GM19193 (cell line): ENCODE results near the gene HNRNPAB.

ENCODE experiments used
- POLR2A ChIP-seq: IDR thresholded peaks from 4 replicates; pipeline ENCODE4 v1.6.1; 2011; ENCODE audit not compliant: insufficient read depth, insufficient read length; ENCODE audit errors: extremely low read depth

Gene HNRNPAB

DNA sequence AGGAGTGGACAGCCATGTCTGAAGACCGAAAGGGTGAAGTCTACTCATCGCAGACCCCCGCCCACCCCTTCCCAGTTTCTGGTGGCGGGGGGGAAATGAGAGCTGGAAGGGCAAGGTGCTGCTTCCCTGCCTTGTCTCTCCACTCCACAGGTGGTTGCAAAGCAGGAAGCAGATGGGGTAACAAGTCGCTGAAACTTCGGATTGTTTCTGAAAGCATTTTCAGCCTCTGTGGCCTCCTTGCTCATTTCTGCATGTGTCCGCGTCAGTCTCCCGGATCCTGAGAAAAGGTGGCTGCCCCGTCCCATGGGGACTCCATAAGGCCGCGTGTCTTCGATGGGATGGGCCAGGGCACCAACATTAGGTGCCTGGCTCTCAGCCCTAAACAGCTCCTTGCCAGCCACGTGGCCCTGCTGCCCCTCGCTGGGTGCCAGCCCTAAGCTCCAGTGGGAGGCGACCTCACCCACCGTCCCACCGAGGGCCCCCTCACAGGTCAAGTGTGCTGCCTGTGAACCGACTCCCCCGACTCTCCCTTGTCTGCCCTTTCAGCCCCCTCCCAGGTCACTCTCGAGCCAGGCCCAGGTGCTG is 27.3 kb downstream of the HNRNPAB start:
- TF ChIP-seq POLR2A: no peak

DNA sequence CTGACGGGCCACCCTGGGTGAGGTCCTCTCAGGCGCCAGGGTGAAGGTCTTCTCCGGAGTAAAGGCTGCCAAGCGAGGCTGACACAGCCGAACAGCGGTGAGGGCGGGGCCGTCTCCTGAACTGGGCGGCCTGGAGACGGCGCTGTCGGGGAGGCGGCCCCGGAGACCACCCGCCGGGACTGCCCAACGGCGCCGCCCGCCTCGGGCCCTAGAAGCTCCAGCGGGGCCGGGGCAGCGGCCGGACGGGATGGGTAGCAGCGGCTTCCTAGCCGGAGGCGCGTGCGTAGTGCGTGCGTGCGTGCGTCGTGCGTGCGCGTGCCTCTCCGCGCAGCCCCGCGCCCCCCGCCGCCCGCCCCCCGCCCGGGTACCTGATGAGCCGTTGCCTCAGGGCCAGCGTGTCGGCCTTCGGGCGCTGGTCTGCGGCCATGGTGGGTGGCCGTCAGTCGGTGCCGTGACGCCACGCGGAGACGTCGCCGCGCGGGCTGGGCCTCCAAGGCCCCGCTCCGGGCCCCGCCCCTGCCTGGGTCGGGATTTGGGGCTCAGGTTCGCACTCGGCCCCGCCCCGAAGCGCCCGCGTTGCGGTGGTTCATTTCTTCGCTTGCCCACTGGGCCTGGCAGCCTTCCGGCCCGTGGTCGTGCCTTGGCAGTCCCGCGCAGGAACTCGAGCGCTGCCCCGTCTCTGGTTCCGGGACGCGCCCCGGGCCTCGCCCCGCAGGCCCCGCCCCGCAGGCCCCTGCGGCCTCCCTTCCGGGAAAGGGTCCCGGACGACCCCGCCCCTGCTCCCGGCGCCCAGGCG is 28.0 kb downstream of the HNRNPAB start, which contains the start of gene PHYKPL:
TSS of gene PHYKPL (minus strand) at position 679 of the 796 bp plus-strand sequence. CDS start at position 427, 252 bp downstream.
- TF ChIP-seq POLR2A: peak; percentile 70

DNA sequence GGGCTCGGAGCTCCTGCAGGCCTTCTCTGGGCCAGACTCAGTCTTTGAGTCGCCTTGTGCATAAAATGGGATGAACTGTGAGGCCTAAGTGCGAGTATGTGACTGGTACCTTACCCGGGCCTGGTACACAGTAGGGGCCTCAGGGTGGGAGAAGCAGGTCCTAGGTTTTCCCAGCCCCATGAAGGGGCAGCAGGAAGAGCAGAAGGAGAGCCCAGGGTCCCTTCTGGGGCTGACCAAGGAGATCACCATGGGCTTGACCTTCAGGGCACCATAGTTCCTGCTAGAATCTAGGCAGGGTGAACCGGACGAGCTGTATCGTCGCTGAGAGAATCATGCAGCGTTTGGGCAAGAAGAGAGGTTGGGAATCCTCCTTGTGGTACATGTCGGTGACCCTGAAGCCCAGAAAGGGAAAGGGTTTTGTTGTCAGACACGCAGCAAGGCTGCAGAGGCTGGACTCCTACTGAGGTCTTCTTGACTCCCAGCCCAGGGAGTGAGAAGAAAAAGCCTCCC is 28.6 kb downstream of the HNRNPAB start:
- TF ChIP-seq POLR2A: no peak

DNA sequence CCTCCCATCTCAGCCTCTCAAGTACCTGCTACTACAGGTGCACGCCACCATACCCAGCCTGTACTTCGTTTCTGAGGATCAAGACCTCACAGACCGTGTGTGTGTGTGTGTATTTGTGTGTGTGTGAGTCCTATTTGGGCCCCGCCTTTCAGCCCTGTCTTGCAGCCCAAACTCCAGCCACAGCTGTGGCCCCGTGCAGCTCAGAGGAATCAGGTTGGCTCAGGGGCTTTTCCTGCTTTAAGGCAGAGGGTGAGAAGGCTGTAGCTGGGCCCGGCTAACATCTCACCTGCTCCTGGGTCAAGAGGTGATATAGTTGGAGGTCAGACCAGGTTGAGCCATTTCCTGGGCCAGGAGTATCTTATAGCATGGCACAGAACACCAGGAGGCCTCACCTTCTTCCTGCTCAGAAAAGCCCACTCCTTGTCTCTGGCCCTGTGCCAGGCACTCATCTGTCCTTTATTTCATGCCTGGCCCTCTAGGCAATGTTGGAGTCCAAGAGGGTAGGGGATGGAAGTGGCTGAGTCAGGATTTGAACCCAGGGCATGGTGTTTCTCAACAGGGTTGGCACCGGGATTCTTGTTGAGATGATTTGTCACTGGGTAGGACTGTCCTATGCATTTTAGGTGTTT is 29.9 kb downstream of the HNRNPAB start:
- no peak for TF ChIP-seq POLR2A

DNA sequence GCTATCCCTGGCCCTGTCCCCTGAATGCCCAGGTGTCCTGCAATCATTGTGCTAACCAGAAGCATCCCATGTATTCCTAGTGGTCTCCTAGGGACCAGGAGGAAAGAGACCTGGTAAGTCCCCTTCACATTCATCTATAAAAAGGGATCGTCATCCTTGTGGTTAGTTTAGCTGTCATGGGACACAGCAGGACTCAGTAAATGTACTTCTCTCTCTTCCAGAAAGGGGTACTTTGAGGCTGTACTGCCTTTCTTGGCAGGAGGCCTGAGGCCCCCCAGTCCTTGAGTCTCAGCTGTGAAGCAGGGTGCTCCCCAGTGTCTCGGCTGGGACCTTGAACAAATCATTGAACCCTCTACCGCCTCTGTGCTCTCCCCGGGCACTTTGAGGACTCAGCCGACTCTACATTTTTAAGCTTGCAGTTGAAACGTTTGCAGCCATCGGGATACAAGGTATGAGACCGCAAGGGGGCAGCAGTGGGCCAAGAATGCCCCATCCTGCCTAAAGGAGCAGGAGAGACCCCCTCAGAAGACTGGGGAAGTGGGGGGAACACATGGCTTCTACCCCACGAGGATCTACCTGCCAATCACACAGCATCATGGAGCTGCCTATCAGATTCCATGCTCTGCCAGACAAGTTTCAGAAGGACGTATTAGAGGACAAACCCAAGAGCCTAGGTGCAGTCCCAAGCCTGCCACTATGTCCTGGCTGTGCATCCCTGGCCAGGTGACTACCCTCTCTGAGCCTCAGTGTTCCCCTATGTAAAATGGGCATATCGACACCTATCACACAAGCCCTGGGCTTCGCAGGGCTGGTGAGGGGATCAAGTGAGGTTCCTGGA is 30.6 kb downstream of the HNRNPAB start:
- TF ChIP-seq POLR2A: no peak

DNA sequence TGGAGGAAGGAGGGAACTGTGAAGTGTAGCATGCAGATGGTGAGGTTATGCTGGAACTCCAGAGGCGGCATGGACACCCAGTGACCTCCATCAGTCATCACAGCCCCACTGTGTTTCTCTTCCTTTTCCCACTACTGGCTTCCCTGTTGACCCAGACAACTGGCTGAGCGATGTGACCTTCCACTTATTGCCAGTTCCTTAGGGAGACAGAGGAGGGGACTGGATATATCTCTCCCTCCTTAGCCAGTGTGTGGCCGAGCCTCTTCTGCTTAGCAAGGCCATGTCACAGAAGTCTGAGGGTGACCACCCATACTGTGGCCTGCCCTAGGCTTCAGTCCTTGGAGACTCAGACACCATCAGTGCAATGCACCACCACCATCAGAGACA is 31.2 kb downstream of the HNRNPAB start:
- no peak for TF ChIP-seq POLR2A

DNA sequence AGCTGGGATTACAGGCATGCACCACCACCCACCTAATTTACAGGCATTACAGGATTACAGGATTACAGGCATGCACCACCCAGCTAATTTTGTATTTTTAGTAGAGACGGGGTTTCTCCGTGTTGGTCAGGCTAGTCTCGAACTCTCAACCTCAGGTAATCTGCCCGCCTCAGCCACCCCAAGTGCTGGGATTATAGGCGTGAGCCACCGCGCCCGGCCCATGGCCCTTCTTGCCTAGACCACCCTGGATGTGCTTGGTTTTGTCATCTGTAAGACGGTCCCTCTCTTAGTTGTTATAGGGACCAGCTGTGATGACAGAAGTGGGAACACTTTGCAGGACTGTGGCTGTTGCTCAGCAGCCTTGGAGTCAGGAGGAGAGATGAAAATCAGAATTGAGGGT is 31.8 kb downstream of the HNRNPAB start:
- TF ChIP-seq POLR2A: no peak

DNA sequence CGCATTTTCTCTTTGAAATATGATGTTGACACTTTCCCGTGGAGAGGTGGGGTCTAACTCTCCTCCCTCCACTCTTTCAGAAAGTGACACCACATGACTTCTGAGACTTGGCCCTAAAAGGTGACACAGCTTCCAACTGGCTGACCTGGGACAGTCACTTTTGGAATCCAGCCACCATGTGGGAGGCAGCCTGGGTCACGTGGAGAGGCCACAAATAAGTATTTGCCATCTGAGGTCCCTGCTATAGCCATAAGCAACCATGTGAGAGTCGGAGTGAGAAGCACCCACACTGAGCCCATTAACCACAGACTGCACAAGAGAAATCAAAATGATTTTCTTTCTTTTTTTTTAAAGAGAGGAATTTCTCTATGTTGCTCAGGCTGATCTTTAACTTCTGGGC is 32.3 kb downstream of the HNRNPAB start:
- no peak for TF ChIP-seq POLR2A

DNA sequence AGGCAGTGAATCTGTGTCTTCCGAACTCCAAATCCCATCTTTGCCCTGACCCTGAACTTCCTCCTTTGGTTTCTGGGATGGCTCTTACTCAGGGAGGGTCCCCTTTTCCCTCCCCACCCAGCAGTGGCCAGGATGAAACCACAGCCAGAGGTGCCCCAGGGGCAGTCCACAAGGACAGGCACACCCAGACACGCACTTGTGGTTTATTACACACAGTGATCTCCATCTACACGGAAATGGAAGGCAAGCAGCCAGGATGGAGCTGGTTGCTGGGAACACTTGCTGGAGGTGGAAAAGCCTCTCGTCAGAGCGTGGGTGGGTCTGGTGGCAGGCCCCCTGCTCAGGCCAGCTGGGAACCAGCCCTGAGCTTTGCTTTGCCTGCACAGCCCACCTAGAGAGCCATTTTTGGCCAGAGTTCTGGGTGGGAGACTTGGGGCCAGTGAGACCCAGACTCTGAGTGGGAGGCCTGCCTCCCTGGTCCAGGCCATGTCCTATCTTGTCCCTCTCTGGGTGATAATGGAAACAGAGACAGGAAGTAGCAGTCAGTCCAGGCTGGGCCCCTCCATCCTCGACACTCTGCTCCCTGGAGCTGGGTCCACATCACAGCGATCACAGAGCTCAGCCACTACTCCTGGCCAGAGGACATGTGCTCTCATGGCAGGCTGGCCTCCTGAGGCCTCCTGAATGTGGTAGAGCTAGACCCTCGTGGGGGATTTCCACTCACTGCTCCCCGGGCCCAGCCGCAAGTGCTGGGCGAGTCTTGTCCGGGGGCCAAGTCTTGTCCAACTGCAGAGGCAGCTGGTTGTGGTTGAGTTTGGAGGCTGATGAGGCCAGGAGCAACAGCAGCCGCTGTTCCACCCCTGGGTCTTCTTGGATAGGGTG is 33.3 kb downstream of the HNRNPAB start:
- TF ChIP-seq POLR2A: no peak

DNA sequence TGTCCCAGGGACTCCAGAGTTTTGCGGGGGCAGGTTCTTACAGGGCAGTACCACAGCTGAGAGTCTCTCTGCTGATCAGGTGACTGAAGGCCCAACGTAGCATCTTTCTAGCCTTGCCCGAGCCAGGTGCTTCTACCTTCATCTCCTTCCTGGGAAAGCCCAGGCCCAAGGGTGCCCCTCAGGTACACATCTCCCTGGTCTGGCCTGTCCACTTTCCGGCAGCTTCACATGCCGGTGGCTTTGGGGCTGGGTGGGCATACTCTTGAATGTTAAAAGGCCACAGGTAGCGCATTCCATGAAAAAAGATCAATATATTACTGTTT is 33.9 kb downstream of the HNRNPAB start:
- TF ChIP-seq POLR2A: no peak

DNA sequence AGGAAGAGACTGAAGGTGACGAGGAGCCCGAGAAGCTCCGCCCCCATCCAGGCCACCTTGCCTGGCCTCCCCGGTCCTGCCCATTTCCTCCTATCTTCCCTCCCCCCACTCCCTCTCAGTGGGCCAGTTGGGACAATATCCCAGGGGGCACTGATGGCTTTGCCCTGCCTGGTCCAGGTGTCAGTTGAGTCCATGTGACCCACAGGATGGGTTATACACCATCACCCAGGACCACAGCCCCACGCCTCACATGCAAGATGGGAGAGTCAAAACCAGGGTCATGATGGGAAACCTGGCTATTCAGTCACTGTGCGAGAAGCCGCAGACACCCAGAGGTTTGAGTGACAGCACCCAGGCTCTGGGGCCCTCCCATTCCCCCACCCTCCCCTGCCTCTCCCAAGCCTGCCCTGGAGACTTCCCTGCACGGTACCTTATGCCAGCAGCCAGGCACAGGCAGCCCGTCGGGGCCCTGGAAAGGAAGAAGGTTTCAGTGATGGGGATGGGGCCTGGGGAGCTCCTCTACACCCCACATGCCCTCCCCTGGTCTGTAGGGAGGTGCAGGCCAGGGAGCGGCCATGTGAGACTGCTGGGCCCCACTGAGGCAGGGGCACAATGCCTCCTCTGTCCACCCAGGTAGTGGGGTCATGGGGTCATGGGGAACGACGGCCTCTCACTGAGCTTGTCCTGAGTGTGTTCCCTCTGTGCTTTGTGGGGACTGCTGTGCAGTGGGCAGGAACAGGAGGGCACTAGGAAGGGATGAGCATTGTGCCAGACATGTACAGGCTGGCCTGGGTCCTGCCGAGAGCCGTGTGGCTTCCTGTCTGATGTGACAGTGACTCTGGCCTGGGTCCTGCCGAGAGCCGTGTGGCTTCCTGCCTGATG is 34.6 kb downstream of the HNRNPAB start:
- no peak for TF ChIP-seq POLR2A

DNA sequence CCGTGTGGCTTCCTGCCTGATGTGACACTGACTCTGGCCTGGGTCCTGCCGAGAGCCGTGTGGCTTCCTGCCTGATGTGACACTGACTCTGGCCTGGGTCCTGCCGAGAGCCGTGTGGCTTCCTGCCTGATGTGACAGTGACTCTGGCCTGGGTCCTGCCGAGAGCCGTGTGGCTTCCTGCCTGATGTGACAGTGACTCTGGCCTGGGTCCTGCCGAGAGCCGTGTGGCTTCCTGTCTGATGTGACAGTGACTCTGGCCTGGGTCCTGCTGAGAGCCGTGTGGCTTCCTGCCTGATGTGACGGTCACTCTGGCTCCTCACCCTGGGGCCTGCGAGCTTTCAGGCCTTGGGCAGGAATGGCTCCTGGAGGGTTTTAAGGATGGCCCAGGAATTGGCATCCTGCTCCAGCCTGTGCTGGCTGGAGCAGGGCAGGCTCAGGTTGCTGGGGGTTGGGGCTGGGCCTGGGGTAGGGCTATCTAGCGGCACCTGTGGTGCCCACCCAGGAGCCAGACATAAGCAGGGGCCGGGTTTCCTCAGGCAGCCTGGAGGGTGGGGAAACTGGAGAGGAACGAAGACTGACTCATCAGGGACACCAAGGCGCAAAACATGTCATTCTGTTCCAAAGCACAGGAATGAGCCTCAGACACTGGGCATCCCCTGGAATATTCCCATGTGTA is 35.4 kb downstream of the HNRNPAB start:
- TF ChIP-seq POLR2A: peak; percentile 59

DNA sequence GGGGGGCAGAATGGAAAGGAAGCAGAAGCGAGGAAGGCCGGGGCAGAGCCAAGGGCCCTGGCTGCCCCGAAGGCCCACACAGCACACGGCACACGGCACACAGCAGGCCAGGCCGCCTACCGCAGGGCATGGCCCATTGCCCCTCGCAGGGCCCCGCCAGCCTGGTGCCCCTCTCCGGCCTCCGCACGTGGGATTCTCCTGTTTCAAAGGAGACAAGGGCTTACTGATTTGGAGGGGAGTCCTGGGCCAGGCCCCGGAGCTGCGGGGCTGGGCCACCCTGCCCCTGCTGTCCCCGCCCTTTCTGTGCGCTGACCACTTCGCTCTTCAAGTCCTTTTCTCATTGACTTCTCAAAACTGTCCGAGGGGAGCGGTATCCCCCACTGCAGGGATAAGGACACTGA is 36.0 kb downstream of the HNRNPAB start:
- TF ChIP-seq POLR2A: no peak

DNA sequence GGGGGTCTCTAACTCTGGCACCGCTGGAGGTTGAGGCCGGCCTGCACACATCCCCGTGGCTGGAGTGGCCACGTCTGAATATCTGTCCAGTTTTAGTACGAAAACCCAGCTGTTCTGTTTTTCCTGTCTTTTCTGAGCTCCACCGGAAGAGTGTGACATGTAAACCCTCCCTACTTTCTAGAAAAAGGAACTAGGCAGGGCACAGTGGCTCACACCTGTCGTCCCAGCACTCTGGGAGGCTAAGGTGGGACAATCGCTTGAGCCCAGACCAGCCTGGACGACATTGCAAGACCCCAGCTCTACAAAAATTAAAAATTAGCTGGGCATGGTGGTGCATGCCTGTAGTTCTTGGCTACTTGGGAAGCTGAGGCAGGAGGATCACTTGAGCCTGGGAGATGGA is 36.4 kb downstream of the HNRNPAB start:
- TF ChIP-seq POLR2A: no peak
